GM18508 (cell line): Measurements from ENCODE around the gene RGR.
A peak's percentile ranks its signal among the peaks of the same experiment; 100 is the strongest.

Experiments used
- ATAC-seq: cut with Tn5 transposase; IDR thresholded peaks from one replicate; pipeline ENCODE4 v1.9.1; 2021; ENCODE audit warnings: moderate number of reproducible peaks; ENCODE audit not compliant: insufficient read depth, unreplicated experiment

The RGR gene, protein sequence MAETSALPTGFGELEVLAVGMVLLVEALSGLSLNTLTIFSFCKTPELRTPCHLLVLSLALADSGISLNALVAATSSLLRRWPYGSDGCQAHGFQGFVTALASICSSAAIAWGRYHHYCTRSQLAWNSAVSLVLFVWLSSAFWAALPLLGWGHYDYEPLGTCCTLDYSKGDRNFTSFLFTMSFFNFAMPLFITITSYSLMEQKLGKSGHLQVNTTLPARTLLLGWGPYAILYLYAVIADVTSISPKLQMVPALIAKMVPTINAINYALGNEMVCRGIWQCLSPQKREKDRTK

DNA sequence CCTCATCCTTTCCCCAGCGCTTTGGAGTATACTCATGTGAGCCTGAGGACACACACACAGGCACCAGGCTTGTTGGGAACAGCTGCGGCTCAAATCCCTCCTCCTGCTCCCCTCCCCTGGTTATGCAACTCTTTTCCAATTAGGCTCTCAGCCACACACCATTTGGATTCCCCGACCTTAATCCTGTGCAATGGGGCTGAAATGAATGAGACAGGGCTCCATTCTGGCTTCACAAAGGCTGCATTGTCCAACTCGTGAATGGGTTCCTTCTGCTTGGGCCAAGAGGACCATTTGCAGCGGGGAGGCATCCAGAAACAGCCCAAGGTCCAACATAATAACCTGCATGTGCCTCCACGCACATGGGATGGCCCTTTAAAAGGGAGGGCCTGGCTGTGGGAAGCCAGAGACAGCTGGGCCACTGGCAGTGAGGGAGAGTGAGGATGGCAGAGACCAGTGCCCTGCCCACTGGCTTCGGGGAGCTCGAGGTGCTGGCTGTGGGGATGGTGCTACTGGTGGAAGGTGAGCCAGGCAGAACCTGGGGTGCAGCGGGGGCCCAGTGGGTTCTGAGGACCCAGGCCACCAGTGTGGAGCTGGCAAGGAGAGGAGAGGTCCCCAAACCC is at the start of gene RGR:
RGR (plus strand) TSS at position 403 of the 620 bp plus-strand sequence; CDS start at position 441, 38 bp downstream.
- no peak for ATAC-seq

DNA sequence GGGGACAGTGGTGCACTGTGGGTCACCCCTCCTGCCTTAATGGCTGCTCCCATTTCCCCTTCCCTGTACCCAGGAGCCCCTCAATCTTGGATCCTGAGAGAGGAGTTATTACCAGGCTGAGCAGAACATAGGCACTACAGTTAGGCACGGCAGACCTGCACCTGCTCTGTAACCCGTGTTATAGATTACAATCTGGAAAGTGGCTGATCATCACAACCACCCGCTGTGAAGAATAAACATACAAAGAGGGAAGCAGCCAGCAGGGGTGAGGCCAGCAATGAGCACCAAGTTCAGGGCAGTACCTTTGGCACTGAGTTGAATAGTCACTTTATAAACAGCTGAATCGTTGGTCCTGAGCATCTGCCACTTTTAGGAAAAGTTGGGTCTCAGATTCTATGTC is 48.8 kb upstream of the RGR start:
- no peak for ATAC-seq

DNA sequence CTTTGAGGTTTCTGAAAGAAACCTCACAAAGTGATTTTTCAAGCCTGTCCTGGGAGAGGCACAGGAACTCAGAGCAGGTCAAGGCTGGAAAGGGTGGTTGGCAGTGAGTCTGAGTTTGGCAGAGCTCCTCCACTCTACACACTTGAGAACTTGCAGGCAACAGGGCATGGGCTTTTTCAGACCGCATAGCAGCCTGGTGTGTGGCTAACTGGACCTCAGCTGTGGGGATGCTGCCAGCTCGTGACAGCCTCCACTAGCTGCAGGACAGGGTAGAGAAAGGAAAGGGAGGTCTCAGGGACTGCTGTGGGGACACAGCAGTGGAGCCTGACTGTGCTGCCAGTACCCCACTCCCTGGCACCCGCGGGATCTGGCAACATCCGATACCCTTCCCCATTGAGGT is 47.9 kb upstream of the RGR start:
- ATAC-seq: no peak

DNA sequence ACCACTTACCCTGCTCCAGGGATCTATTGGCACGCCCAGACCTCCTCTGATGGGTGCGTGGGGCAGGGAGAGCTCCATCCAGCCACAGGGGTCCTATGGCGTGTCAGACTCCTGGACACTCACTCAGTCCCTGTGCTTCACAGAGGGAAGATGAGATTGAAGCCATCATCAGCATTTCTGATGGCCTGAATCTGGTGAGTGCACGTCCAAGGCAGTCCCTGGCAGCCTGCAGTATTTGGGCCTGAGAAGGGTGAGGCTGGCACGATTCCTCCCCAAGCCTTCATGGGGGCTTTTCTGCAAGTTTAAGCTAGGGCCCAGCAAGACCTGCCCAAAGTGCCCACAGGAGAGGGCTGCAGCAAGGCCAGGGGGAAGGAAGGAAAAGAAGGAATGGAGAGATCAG is 47.2 kb upstream of the RGR start:
- no peak for ATAC-seq

DNA sequence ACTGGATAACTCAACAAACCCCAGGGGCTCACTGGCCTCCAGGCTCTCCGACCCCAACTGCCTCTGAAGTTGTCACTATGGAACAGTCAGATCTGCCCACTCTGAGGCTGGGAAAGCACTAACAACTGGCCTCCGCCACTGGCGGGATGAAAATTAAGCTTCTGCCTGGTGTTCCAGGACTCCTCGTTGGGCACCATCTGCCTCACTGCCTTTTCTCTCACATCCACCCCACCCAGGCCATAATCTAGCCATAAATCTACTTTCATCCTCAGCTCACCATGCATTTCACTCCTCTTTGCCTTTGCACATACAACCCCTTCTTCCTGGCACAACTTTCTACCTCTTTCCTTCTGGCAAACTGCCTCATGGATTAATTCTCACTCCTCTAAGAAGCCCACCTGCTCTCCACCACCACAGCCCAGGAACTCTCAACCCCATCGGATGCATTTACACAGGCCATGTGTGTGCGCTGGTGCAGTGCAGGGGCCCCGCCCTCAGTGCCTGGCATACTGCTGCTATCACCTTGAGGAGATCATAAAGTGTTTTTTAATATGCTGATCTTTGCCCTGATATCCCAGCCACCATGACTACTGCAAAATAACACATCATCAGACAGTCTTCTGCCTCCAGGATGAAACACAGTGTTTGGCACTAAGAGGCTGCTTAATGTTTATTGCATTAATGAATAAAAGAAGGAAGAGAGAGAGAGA is 46.5 kb upstream of the RGR start:
- ATAC-seq: no peak

DNA sequence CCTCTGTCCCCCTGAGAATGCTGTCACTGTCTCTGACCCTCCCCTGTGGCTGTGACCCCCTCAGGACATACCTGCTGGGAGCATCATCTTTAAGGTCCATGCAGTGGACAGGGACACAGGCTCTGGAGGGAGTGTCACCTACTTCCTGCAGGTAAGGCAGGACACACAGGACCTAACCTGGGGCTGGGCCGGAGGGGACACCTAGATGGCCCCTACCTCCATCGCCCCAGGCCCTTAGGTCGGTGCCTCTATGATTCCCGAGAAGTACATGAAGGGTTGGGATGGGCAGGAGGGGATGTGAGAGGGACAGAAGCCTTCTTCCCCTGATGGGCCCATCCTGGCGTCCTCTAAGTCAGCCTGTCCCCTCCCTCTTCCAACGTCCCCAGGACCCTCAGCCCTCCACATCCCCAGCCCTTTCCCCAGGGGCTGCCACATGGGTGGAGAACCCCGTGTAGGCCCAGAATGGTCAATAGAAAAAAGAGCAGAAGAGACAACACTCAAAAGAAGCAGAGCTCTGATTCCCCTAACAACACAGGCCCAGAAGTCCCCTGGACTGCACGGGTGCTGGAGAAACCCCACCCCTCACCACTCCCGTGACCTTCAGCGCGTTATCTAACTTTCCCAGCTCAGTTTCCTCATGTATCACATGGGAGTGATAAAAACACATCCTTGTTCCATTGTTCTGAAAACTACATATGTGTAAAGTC is 44.2 kb upstream of the RGR start:
- no peak for ATAC-seq

DNA sequence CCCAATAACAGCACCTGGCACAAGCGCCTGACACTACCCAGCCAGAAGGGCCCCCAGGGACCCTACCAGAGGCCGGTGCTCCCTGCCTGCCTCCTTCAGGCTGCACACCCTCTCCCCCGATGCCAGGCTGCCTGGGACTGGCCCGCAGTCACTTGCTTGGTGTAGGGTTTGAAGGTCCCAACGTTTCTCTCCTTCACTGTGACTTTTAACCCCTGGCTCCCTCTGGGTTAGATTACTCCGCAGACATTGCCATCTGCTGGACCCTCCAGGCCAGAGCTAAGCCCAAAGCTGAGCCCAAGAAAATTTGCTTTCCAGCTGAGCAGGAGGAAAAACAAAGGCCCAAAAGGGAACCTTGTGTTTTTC is 43.6 kb upstream of the RGR start:
- no peak for ATAC-seq

DNA sequence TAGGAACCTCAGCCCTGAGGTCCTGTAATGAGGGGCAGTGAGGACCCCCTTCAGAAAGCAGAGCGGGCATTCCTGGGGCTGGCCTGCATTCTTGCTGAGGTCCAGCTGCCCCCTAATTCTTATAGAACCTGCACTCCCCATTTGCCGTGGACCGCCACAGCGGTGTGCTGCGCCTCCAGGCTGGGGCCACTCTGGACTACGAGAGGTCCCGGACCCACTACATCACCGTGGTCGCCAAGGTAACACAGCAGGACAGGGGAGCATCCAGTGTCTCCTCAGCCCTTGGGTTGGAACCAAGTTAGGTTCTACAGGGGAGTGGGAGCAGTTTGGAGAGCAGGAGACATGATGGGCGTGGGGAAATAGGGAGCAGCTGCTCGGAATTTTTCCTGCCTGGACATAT is 43.2 kb upstream of the RGR start:
- no peak for ATAC-seq

DNA sequence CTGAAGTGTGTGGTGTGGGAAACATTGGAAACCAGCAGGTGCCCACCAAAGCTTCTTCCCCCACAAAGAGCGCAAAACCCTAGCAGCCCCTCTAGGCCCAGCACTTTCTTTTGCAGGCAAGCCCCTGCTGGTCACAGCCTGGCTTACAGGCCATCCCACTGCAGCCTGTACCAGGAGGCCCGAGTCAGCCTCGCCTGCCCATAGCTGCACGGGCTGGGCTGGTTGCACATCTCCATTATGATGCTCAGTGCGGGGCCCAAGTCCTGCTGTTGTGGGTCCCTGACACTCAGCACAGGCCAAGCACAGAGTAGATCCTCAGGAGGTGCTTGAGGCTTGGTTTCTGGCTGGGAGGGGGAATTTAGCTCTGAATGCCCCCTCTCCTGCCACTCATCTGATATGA is 42.5 kb upstream of the RGR start:
- no peak for ATAC-seq

DNA sequence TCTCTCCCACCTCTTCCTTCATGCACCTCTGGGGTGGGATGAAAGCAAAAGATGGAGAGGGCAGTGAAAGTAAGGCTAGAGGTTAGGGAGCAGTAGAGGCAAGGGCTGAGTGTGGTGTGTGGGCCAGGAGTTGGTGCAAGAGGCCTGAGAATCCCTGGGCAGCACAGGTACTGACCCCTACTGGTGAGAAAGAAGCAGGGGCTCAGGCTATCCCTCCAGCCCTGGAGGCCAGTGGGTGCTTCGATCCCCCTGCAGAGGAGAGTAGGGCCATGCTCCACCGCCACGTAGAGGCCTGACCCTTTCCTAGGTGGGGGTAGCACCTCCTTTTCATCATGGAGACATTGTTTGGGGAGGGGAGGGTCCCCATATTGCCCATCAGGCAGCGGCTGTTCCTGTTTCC is 40.7 kb upstream of the RGR start:
- peak; percentile 44 for ATAC-seq

DNA sequence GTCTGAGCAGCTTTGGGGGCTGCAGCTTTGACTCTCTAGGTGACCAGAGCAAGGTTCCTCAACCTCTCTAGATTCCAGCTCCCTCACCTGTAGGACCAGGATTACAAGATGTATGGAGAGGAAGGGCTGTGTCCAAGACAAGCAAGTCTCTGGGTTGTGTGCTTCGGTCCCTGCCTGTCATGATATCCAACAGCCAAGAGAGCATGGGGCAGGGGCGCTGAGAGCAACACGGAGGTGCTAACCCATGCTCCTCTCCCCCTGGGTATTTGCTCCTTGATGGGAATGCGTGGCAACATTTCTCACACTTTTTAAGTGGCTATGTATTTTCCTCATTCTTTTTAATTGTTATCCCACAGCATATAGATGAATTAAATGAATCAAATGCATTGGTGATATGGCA is 40.2 kb upstream of the RGR start:
- ATAC-seq: no peak

DNA sequence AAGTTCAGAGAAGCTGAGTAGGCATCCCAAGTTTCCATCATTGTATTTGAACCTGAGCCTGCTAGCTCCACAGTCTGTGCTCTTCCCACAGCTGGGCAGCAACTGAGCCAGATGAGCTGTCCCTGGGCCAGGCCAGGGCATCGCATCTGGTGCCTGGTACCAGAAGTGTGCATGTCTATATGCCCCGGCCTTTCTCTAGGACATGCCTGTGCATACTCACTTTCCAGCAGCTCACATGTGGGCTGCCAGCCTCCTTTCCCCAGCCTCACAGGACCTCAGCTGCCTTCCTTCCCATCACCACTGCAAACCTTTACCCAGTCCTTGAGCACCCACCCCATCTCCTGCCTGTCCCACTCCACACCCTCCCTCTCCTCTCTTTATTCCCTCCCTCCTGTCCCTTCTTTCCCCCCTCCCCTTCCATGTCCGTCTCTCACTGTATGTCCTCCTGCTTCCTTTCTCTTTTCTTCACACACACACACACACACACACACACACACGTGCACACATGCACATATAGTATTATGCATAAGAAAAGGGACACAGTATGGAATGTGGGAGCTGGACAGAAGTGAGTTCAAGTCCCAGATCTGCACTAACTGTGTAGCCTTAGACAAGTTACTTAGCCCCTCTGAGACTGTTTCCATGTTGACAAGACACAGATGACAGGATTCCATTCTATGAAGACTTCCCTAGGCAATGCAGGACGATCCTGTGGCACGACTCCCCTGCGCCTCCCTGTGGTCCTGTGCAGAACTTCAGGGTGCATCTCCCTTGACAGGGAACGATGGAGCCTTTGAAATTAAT is 39.6 kb upstream of the RGR start:
- ATAC-seq: peak; percentile 73

DNA sequence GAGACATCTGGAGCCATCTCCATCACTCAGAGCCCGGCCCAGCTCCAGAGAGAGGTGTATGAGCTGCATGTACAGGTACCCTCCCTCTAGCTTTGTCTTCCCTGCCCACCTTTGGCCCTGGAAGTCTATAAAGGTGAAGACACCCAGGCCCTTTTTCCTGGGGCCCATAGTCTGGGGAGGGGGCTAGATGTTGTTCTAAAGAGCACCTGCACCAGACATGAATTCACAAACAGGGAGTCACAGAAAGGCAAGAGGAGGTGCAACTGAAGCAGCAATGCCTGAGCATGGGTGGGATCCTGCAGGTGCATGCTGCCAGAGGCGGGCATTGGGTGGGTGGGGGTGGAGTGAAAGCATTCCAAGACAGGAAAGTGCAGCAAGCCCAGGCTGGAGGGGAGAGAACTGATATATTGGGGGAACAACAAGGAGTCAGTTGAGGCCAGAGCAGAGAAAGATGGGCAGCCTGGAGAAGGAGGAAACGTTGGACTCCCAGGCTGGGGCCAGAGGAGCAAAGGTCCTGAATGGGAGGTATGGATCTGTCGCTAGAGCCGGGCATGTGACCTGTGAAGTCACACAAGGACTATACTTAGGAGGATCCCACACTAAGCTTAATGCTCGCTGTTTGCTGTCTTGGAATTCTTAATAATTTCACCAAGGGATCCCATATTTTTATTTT is 38.9 kb upstream of the RGR start:
- no peak for ATAC-seq

DNA sequence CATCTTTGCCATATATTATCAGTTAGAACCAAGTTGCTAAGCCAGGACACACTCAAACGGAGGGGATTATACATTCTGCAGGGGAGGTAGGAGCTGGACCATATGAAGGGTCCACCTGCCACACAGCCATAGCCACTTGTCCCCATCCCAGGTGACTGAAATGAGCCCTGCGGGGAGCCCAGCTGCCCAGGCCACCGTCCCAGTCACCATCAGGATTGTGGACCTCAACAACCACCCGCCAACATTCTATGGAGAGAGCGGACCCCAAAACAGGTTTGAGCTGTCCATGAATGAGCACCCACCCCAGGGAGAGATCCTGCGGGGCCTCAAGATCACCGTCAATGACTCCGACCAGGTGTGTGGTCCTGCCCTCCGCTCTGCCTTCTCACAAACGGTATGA is 36.8 kb upstream of the RGR start:
- no peak for ATAC-seq

DNA sequence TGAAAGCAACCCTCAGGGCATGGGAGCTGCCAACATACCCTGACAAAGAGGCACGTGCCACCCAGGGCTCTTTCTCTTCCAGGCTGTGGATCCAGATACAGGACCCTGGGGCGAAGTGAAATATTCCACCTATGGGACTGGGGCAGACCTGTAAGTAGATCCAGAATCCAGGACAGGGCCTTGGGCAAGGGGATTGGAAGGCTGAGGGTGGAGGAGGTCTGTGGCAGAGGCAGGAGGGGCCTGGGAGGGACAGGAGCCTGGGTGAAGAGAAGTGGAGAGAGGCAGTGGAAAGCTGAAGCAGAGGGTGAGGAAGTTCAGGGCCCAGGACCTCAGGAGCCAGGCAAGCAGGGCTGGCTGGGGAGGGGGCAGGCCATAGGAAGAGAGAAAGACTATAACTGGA is 33.3 kb upstream of the RGR start:
- no peak for ATAC-seq

DNA sequence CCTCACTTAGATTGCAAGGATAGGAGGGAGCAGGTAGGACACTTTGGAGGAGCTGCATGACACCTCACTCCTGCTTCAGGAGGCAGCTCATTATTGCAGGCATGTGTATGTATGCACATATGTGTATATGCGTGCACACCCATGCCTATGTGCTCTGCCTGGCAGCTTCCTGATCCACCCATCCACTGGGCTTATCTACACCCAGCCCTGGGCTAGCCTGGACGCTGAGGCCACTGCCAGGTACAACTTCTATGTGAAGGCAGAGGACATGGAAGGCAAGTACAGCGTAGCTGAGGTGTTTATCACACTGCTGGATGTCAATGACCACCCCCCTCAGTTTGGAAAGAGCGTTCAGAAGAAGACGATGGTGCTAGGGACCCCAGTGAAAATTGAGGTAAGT is 32.8 kb upstream of the RGR start:
- no peak for ATAC-seq

DNA sequence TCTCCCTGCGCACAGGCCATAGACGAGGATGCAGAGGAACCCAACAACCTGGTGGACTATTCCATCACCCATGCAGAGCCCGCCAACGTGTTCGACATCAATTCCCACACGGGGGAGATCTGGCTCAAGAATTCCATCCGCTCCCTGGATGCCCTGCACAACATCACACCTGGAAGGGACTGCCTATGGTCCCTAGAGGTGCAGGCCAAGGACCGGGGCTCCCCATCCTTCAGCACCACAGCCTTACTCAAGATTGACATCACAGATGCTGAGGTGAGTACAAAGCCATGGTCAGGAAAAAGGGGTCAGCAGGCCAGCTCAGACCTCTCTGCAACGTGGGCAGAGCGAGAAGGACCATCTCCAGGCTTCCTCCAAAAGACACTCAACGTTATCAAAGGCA is 31.8 kb upstream of the RGR start:
- ATAC-seq: no peak

DNA sequence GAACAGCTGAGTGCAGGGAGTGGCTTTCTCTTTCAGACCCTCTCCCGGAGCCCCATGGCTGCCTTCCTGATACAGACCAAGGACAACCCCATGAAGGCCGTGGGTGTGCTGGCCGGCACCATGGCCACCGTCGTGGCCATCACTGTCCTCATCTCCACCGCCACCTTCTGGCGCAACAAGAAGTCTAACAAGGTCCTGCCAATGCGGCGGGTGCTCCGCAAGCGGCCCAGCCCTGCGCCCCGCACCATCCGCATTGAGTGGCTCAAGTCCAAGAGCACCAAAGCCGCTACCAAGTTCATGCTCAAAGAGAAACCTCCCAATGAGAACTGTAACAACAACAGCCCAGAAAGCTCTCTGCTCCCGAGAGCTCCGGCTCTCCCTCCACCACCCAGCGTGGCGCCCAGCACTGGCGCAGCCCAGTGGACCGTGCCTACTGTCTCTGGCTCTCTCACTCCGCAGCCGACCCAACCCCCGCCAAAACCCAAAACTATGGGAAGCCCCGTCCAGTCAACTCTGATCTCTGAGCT is 30.7 kb upstream of the RGR start:
- no peak for ATAC-seq

DNA sequence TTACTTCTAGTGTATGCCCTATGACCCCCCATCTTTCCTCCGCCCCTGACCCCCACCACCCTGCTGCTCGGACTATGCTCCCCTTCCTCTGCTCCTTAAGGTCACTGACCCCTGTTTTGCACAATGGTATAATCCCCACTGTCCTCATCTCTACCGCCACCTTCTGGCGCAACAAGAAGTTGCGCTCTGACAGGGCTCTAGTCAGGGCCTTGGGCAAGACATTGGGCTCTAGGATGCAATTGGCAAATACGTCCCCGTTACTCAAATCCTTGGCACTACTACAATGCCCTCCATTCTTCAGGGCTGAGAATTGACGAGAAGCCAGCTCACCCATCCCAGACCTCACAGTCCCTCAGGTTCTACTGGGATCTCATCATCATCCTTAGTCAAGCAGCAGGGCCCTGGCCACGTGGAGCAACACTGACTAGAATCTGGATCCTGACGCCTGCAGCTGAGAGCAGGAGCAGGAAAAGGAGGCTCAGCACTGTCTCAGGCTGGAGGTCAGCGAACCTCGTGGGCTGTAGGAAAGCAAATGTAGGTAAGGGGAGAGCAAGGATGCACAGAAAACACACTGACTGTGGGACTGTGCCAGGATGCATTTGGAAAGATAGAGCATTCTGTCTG is 30.1 kb upstream of the RGR start:
- peak; percentile 89 for ATAC-seq
